Endodermal cell (in vitro differentiated cells): ENCODE data around the gene RNF224. TPM values are rescaled to one million over a fixed set of nuclear protein-coding genes. Genes with fewer than 3 reads are reported as not detected.

ENCODE experiments used
- DNase-seq: peaks from one replicate; pipeline ENCODE4 v3.0.0-alpha.2; 2017
- H3K27ac ChIP-seq: 2 replicates; pipeline ENCODE4 v1.5.1; 2013; ENCODE audit warnings: mild to moderate bottlenecking, low read depth, low read length, moderate library complexity
- H3K27me3 ChIP-seq: 2 replicates; pipeline ENCODE4 v1.6.1; 2013; ENCODE audit warnings: mild to moderate bottlenecking, low read length, moderate library complexity; ENCODE audit not compliant: insufficient read depth, control insufficient read depth, poor library complexity, severe bottlenecking
- H3K36me3 ChIP-seq: 2 replicates; pipeline ENCODE4 v1.7.0; 2013; ENCODE audit warnings: mild to moderate bottlenecking, low read length, moderate library complexity; ENCODE audit not compliant: control insufficient read depth, insufficient read depth
- H3K4me1 ChIP-seq: one replicate; pipeline ENCODE4 v1.7.0; 2013; ENCODE audit warnings: low read length; ENCODE audit not compliant: control insufficient read depth, insufficient read depth
- H3K4me3 ChIP-seq: 2 replicates; pipeline ENCODE4 v1.5.1; 2013; ENCODE audit warnings: mild to moderate bottlenecking, low read length, moderate library complexity
- H3K9ac ChIP-seq: 2 replicates; pipeline ENCODE4 v1.6.1; 2013; ENCODE audit warnings: mild to moderate bottlenecking, low read length, moderate library complexity; ENCODE audit not compliant: poor library complexity, severe bottlenecking; ENCODE audit errors: extremely low read depth
- H3K9me3 ChIP-seq: 2 replicates; pipeline ENCODE4 v1.6.1; 2013; ENCODE audit warnings: mild to moderate bottlenecking, low read length, moderate library complexity; ENCODE audit not compliant: control insufficient read depth
- H3K27ac Mint-ChIP-seq: 2 replicates; pipeline ENCODE4 v1.8.0; 2020; ENCODE audit warnings: mixed read lengths
- H3K27me3 Mint-ChIP-seq: 2 replicates; pipeline ENCODE4 v1.8.0; 2021; ENCODE audit warnings: mild to moderate bottlenecking, mixed read lengths; ENCODE audit not compliant: insufficient read depth
- H3K36me3 Mint-ChIP-seq: 2 replicates; pipeline ENCODE4 v1.8.0; 2020; ENCODE audit warnings: low read depth, mixed read lengths
- H3K4me1 Mint-ChIP-seq: 2 replicates; pipeline ENCODE4 v1.8.0; 2020; ENCODE audit warnings: mixed read lengths
- H3K4me3 Mint-ChIP-seq: 2 replicates; pipeline ENCODE4 v1.8.0; 2020; ENCODE audit warnings: mild to moderate bottlenecking, moderate library complexity, mixed read lengths
- H3K9me3 Mint-ChIP-seq: 2 replicates; pipeline ENCODE4 v1.8.0; 2020; ENCODE audit warnings: mild to moderate bottlenecking, mixed read lengths
- CTCF ChIP-seq: fragments of 200-600 bp; sonication (generic); conservative IDR thresholded peaks from 2 replicates; pipeline ENCODE4 v1.5.0; 2021; ENCODE audit warnings: antibody characterized with exemption, mild to moderate bottlenecking
- WGBS, 2 experiments: methylation state at CpG; one replicate each; pipeline versions ENCODE4 v1.1.5 to v1.1.7; 2013; ENCODE audit warnings: missing lambda C conversion rate in 2 of 2, mixed read lengths in 1 of 2; ENCODE audit not compliant: insufficient coverage in 1 of 2, insufficient read length in 1 of 2; 5-methylcytosine and 5-hydroxymethylcytosine counted together
- total RNA-seq, 2 donors: library from RNA; stranded (reverse); fragmentation: NEBNext Ultra II Directional in 1 of 2; extraction: Animal tissue kit (Norgen Biotek cat#: 25700) in 1 of 2; gene quantifications; 2 replicates in 1 of 2; 3 replicates in 1 of 2; pipeline ENCODE4 v1.2.1, GENCODE V29; 2021

Gene RNF224
- total RNA-seq, 2 donors from 2014 or later: 0.24 to 0.38 TPM

- H3K4me3 Mint-ChIP-seq: no peak overlapping the region
- peaks cover 3% of the 10 kb centered on the region for H3K4me1 ChIP-seq
- peaks cover under 1% of the 10 kb centered on the region for H3K4me1 Mint-ChIP-seq
- no peak overlapping the region for H3K4me3 ChIP-seq
- no peaks in the 10 kb centered on the region for H3K9me3 ChIP-seq
- no peaks in the 10 kb centered on the region for H3K9me3 Mint-ChIP-seq
- H3K27me3 Mint-ChIP-seq: no peaks in the 10 kb centered on the region
- no peak for DNase-seq
- no peak overlapping the region for H3K9ac ChIP-seq
- WGBS, 2 experiments: 86 to 90% methylated on average over 9 to 13 of the region's 13 CpGs
- H3K27me3 ChIP-seq: no peaks in the 10 kb centered on the region
- peaks cover 39% of the 10 kb centered on the region for H3K36me3 Mint-ChIP-seq
- no peak for TF ChIP-seq CTCF
- H3K27ac Mint-ChIP-seq: peak overlapping the region; percentile 22
- peaks cover 25% of the 10 kb centered on the region for H3K36me3 ChIP-seq
- H3K27ac ChIP-seq: no peak overlapping the region
Measured at GRCh38 chr9:137211532-137211931, 15.8 kb upstream of the RNF224 start.

GRCh38 chr9:137212520-137212919 is 14.8 kb upstream of the RNF224 start:
- no peak for DNase-seq
- 96 to 98% methylated on average over 19 to 21 of the region's 21 CpGs for WGBS, 2 experiments
- H3K4me1 ChIP-seq: peaks cover 3% of the 10 kb centered on the region
- peaks cover 19% of the 10 kb centered on the region for H3K36me3 ChIP-seq
- no peaks in the 10 kb centered on the region for H3K27me3 Mint-ChIP-seq
- H3K27ac ChIP-seq: no peak overlapping the region
- peak; percentile 24 for TF ChIP-seq CTCF
- peaks cover 29% of the 10 kb centered on the region for H3K36me3 Mint-ChIP-seq
- H3K27me3 ChIP-seq: no peaks in the 10 kb centered on the region
- H3K9me3 ChIP-seq: no peaks in the 10 kb centered on the region
- no peak overlapping the region for H3K4me3 Mint-ChIP-seq
- H3K9me3 Mint-ChIP-seq: no peaks in the 10 kb centered on the region
- no peak overlapping the region for H3K27ac Mint-ChIP-seq
- peaks cover 5% of the 10 kb centered on the region for H3K4me1 Mint-ChIP-seq
- no peak overlapping the region for H3K4me3 ChIP-seq
- no peak overlapping the region for H3K9ac ChIP-seq

- 93 to 96% methylated on average over 44 to 49 of the region's 49 CpGs for WGBS, 2 experiments
- Mint-ChIP-seq H3K27ac (no peak overlapping the region), H3K4me3 (no peak overlapping the region), H3K27me3 (no peaks in the 10 kb centered on the region), H3K4me1 (peaks cover 5% of the 10 kb centered on the region), H3K36me3 (peaks cover 24% of the 10 kb centered on the region), H3K9me3 (no peaks in the 10 kb centered on the region)
- no peak for DNase-seq
- peaks cover 19% of the 10 kb centered on the region for H3K36me3 ChIP-seq
- no peak overlapping the region for H3K27ac ChIP-seq
- no peak overlapping the region for H3K4me3 ChIP-seq
- peak; percentile 53 for TF ChIP-seq CTCF
- no peaks in the 10 kb centered on the region for H3K9me3 ChIP-seq
- no peak overlapping the region for H3K9ac ChIP-seq
- peaks cover 11% of the 10 kb centered on the region for H3K4me1 ChIP-seq
- no peaks in the 10 kb centered on the region for H3K27me3 ChIP-seq
Measured at GRCh38 chr9:137213160-137214060, 13.9 kb upstream of the RNF224 start.
